HG03575 (cell line): ENCODE results near the gene FBXO36.

Experiments
- ATAC-seq: cut with Tn5 transposase; IDR thresholded peaks from one replicate; pipeline ENCODE4 v1.9.1; 2021; ENCODE audit not compliant: unreplicated experiment, insufficient number of reproducible peaks, low FRiP score; ENCODE audit errors: extremely low read depth

FBXO36 gene

DNA sequence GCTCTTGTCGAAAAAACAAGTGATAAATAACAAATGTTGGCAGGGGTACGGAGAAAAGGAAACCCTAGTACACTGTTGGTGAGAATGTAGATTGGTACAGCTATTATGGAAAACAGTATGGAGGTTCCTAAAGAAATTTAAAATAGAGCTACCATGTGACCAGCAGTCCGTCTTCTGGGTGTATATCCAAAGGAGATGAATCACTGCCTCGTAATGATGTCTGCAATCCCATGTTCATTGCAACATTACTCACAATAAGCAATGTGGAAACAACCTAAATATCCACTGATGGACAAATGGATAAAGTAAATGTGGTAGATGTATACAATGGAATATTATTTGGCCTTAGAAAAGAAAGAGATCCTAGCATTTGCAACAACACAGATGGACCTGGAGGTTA is 95.8 kb downstream of the FBXO36 start:
- no peak for ATAC-seq

DNA sequence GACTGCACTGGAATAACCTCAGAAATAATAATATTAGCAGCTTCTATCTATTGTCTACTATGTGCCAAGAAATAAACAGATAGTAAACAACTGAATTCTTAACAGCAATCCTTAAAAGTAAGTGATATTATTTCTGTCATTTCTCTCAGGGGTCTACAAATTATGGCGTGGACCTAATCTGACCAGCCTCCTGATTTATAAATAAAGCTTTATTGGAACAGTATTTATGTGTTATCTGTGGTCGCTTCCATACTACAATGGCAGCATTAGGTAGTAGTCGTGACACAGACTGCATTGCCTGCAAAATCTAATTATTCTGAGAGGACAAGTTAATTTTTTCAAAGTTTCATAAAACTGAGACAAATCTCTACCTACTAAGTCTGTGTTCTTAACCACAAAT is 97.4 kb downstream of the FBXO36 start:
- no peak for ATAC-seq

DNA sequence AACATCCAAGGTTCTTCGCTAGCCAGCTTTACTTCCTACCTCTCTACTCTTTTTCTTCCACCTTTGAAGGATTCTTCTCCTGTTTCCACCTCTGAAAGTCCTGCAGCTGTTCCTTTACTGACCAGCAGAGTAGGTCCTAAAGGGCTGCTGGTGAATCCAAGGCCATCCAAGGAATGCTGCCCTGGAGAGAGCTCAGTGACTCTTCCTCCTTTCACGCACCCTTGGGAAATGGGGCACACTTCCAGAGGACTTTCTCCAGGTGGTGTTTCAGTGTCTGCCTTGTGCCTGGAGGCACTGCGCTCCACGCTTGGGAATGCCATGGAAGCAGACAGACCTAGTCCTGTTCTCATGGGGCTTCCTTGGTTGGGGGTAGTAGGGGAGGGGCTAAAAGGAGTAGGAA is 101.0 kb downstream of the FBXO36 start:
- ATAC-seq = no peak

DNA sequence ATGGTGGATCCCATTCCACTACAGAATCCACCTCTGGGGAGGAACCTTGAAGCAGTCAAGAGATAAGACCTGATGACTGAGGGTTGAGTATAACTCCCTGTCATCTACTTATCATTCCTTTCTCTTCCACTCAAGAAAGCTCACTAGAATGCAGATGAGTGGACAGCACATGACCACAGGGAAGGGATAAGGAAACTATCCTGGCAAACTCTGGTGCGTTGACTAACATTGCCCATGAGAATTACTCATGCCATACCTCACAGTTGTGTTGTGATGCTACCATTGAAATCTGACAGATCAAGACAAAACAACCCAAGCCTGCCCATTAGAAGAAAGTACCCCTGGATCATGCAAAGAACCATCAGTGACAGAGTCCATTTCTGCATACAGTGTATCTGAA is 119.9 kb downstream of the FBXO36 start:
- no peak for ATAC-seq

DNA sequence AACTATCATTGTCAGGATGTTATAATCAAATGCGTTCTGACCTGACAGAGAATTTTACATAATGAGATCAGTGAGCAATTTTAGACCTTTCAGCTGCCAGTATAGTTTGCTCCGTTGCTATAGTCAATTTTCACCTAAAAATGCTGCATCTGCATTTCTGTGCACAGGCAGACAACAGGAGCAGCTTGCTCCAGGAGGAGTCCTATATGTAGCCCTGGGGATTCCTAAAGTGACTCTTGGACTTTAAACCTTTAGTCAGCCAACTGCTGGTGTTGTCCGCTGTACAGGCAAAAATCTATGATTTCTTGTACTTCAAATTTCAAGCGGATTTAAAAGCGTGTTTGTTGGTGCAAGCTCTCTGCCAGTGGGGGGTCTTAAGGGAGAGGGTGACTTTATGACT is 120.7 kb downstream of the FBXO36 start:
- ATAC-seq = no peak

DNA sequence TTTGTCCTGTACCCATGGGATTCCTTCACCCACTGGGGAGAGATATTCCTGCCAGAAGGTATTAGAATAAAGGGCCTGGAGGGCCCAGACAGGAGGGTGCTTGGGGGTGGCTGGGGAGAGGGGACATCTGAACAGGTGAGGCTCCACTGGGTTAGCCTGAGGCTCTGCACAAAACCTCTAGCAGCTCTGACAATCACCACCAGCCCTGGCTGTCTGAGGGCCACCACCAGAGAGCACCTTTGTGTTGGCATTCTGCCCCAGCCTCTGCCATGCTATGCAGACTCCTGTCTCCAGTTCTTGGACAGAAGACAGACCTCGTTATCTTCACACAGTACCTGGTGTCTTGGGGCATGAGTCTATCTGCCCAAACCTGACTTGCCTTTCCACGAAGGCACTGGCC is 121.2 kb downstream of the FBXO36 start:
- no peak for ATAC-seq

DNA sequence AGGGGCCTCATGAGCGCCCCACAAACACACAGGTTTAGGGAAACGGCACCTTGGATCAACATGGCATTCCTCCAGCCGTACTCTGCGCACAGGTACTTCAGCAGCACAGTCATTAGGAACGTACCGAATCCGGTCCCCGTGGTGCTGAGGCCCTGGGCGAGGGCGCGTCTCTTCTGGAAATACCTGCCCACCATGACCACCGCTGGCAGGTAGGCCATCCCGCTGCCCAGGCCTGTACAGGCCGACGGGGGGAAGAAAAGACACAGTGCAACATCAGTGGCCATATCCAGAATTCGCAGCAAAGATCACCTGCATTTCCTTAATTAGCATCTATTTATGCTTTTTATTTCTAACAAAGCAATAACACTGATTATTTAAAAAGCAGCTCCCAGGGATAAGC is 124.2 kb downstream of the FBXO36 start:
- ATAC-seq = no peak

DNA sequence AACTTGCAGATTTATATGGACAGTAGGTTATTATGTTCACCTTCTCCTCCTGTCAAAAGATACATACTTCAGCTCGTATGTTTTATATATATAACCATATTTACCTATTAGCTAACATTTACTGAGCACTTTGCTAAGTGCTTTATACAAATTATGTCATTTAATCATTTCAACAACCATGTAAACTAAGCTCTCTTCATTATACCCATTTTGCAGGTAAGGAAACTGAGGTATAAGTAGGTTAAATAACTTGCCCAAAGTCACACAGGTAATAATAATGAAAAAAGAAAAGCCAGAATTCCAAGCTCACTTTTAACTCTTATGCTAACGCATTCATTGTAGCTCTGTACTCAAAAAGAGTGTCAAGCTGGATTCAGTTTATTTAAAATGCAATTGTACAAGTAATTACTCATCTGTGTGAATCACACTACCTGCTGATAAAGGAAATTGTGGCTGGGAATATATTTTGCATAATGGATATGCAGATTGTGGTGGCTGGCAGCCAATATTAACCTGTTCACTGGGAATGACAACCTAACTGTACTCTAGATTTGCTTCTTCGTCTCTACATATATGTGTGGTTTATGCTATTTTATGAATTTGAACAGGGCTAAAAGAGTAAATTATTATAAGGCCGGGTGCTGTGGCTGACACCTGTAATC is 125.8 kb downstream of the FBXO36 start:
- no peak for ATAC-seq

DNA sequence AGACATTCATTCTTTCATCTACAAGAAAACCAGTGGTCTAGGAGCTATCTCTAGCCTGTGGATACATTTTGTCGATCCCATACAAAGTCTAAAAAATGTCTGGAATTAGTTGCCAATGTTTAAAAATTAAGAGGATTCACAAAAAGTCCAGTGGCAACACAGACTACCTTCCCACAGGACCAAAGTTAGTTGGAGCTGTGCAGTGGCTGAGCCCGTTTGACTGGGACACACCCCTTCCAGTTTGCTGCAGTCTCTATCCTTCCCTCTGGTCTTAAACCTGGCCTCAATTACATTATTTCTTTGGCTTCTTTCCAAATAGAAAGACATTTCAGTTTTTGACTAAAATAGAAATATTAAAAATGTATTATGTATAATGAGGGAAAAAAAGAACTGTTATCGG is 127.8 kb downstream of the FBXO36 start:
- no peak for ATAC-seq

DNA sequence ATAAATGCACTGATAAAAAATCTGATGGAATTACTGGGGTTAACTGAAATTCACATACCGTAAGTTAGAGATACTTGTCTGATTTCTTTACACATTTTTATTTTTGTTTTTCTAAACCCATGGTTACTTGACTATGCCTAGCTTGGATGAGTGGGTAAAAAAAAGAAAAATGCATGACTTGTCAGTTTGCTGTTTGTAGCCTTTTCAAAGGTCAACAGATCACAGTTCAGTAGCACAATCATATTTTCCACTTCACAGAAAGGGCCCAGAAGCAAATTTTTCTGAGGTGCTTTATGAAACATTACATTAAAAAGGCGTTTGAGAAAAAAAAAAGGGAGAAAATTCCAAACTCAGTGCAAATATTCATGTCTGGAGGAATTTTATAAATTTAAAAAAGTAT is 130.0 kb downstream of the FBXO36 start:
- no peak for ATAC-seq

DNA sequence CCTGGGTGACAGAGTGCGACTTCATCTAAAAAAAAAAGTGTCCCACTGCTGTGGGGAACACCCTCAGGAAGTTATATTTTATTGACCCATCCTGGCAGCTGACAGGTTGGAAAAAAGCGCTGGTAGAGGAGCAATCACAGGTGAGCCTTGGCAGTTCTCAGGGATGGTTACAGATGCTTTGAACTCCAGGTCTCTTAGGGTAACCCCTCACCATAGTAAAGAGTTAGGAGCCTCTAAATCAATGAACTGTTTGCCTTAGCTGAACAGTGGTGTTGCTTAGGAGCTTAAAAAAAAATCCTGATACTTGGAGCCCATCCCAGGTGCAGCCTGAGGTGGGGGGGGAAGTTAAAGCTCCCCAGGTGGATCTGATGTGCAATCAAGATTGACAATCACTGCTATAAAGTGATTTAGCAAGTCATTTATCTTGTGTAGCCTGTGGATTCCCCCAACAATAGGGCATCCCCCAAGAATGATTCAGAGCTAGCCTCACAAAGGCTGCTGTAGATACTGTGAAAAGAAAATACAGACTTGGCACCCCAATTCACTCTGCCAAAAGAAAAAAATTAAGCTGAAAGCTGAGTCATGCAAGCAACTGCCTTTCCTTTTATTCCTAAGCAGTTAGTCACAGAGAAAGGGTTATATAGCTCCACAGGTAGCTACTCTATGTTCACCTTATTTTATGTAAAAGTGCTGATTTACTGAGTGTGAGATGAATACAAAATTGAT is 131.6 kb downstream of the FBXO36 start:
- ATAC-seq = no peak

DNA sequence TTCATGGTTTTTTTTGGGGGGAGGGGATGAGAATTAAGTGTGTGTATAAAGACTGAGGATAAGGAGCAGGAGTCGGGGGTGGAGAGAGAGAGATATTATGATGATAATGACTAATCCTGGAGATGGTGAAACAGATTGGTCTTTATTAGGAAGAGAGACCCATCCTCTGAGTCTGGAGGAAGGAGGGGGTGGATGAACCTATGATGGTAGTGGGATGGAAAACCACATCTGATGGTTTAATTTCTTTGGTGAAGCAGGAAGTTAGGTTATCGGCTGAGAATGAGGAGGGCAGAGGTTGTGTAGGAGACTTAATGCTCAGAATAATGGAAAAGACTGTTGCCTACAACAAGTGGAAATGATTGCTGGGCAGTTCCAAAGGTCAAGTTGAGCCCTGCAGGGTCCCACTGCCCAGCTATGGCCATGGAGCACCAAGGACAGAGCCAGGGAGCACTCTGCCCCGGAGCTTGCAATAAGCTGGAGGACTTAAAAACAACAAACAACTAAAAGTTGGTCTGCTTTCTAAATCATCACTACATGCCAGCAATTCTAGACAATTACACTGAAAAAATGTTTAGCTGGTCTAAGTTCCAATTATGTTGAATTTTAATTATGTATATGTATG is 138.5 kb downstream of the FBXO36 start:
- ATAC-seq = no peak
